GM10248 (cell line): ENCODE data around the gene GALE.
A peak's percentile ranks its signal among the peaks of the same experiment; 100 is the strongest.
"Not testable (repeated sequence)": the region's sequence is repeated elsewhere in the genome, so short reads cannot be mapped to it uniquely, and the experiment has no call there.

Source experiments
- CTCF ChIA-PET: fragments of 300-600 bp; sonication (Branson Sonifier 250); formaldehyde crosslinking; extraction: SDS; loops from one replicate; lab custom pipeline; 2021; ENCODE audit warnings: antibody characterized with exemption; lab: Yijun Ruan, JAX
- POLR2A ChIA-PET: fragments of 350-650 bp; sonication (Branson Sonifier 250); formaldehyde crosslinking; extraction: SDS; loops from one replicate; lab custom pipeline; 2020; ENCODE audit warnings: antibody characterized with exemption; lab: Yijun Ruan, JAX
- DNase-seq: peaks from one replicate; pipeline ENCODE4 v3.0.0; 2012; ENCODE audit errors: extremely low spot score
- TF ChIP-seq, protein P1 (sequence below): IDR thresholded peaks from 2 replicates; pipeline ENCODE4 v1.5.1; 2012; ENCODE audit warnings: mild to moderate bottlenecking, low read depth; ENCODE audit errors: extremely low read depth, missing control alignments, control extremely low read depth

GALE gene

DNA sequence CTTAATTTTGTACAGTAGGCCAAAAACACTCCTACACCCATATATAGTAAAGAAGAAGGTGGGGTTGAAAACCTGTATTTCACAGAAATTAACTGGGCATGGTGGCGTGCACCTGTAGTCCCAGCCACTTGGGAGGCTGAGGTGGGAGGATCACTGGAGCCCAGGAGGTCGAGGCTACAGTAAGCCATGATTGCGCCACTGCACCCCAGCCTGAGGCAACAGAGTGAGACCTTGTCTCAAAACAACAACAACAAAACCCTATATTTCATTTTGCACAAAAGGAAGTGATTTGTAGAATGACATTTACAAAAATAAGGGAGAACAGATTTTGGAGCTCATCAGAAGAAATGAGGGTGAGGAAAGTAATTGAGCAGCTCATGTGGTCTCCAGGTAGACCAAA, 11.9 kb downstream of the GALE start:
- CTCF ChIA-PET, result interaction anchor here (1.1 to 16.4 kb wide), 5 partner anchors 9 to 22 kb away, joined by 3 to 169 read pairs (median 5); partner anchors contain the start of gene PITHD1

DNA sequence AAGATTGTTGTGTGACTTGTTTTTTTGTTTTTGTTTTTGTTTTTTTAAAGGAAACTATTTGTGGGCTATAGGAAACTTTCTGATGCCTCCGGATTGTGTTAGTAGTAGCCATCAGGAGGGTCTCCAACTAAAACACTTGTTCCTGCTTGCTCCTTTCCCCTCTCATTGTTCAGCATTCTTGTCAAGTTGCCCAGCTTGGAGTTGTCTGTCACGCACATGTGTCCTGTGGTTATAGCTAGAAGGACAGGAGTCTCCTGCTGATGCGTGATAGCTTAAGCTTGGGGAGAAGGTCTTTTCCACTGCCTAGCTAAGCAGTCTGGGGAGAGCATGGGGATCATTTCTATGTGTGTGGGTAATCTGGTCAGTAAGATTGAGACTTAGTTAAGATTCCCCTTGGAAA, 12.9 kb downstream of the GALE start:
- TF ChIP-seq, protein P1, sequence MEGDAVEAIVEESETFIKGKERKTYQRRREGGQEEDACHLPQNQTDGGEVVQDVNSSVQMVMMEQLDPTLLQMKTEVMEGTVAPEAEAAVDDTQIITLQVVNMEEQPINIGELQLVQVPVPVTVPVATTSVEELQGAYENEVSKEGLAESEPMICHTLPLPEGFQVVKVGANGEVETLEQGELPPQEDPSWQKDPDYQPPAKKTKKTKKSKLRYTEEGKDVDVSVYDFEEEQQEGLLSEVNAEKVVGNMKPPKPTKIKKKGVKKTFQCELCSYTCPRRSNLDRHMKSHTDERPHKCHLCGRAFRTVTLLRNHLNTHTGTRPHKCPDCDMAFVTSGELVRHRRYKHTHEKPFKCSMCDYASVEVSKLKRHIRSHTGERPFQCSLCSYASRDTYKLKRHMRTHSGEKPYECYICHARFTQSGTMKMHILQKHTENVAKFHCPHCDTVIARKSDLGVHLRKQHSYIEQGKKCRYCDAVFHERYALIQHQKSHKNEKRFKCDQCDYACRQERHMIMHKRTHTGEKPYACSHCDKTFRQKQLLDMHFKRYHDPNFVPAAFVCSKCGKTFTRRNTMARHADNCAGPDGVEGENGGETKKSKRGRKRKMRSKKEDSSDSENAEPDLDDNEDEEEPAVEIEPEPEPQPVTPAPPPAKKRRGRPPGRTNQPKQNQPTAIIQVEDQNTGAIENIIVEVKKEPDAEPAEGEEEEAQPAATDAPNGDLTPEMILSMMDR, result no peak
- ChIA-PET POLR2A (no interaction called here), CTCF (interaction anchor here (1.0 to 16.4 kb wide), 7 partner anchors 10 to 129 kb away, joined by 3 to 169 read pairs (median 4); partner anchors contain the start of gene PITHD1)
- DNase-seq, result no peak

More for the DNA sequence above, 11.9 kb downstream of the GALE start:
- DNase-seq, result no peak
- POLR2A ChIA-PET, result interaction anchor here (0.6 kb wide), 1 partner anchor 182 kb away, joined by 3 read pairs; no protein-coding TSS in a partner anchor
- TF ChIP-seq, protein P1, result no peak

DNA sequence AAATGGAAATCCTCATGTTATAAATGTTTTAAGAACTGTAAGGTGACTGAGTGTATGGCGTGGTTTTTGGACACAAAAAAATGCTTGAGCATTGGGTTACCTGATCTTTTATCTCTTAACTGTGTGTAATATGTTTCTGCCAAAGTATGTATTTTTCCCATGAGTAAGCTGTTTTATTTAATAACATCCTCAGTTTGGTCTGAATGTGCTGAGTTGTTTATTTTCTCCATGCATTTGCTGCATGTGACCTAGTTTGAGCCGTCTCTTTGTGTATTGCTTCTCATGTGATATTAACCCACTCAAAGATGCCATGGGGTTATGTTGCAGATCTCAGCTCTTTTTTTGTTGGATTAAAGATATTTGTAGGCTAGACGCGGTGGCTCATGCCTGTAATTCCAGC, 15.7 kb downstream of the GALE start:
- no peak for DNase-seq
- CTCF ChIA-PET, result interaction anchor here (1.9 to 7.1 kb wide), 3 partner anchors 13 to 26 kb away, joined by 6 to 38 read pairs (median 9); partner anchors contain the start of gene GALE
- TF ChIP-seq, protein P1, result no peak
- POLR2A ChIA-PET, result no interaction called here

DNA sequence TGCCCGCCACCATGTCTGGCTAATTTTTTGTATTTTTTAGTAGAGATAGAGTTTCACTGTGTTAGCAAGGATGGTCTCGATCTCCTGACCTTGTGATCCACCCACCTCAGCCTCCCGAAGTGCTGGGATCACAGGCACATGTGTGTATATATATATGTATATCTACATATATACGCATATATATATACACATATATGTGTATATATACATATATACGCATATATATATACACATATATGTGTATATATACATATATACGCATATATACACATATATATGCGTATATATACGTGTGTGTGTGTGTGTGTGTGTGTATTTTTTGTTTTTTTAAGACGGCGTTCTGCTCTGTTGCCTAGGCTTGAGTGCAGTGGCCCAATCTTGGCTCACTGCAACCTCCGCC, 17.4 kb downstream of the GALE start:
- POLR2A ChIA-PET, DNase-seq: not testable (repeated sequence)
- CTCF ChIA-PET, result interaction anchor here (1.9 to 7.1 kb wide), 3 partner anchors 11 to 27 kb away, joined by 6 to 38 read pairs (median 9); partner anchors contain the start of gene GALE

DNA sequence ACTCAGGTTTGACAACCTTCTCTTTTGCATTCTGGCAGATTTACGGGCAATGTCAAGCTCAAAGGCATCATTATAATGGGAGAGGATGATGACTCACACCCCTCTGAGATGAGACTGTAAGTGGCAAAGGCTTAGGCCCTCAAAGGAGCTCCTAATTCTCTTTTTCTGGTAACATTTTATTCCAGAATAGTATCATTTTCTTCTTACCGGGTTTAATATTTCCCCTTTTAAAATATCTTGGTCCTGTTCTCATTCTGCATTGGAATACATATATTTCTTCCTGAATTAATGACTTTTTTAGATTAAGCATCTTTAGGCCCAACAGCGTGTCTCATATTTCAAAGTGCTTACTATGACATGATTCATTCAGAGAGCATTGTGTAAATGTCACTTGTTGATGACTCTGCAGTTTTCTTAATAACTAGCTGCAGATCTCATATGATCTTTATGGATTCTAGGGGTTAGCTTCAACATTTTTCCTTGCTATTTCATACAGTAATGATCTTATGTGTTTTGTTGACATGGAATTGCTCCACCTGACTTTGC, 20.7 kb downstream of the GALE start:
- ChIA-PET POLR2A (interaction anchor here (0.5 to 1.1 kb wide), 2 partner anchors 14 to 20 kb away, joined by 3 read pairs; partner anchors contain the start of gene GALE), CTCF (interaction anchor here (1.0 to 7.9 kb wide), 7 partner anchors 9 to 143 kb away, joined by 3 to 67 read pairs (median 6); partner anchors contain the start of gene LYPLA2)
- DNase-seq, result no peak
- TF ChIP-seq, protein P1, result no peak

DNA sequence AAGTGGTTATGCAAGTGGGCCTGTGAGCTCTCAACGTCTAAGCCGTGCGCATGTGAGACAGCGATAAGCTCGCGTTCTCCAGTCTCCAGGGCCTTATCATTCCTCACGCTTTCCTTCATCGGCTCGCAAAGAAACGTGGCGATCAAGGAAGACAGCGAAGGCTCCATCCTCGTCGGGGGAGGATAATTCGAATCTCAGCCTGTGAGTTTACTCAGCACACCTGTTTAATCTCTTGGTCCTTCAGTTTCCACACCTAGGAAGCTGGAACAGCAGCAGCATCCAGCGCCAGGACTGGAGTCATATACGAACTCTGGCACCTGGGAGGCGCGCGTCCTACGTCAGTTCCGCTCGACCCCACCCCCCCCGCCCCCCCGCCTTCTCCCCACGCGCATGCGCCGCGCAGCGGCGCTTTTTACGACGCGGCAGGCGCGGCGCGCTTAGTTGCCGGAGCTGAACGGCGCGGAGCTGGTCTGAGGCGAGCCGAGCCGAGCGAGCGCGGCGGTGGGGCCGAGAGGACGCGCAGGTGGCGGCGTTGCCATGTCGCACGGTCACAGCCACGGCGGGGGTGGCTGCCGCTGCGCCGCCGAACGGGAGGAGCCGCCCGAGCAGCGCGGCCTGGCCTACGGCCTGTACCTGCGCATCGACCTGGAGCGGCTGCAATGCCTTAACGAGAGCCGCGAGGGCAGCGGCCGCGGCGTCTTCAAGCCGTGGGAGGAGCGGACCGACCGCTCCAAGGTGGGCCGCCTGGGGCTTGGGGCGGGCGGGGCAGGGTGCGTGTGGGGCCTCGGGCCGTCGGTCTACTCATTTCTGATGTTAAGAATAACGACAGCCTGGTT, 22.4 kb downstream of the GALE start, which contains the start of gene PITHD1:
Gene PITHD1, plus strand, starts transcription at position 440 of the 836 bp plus-strand sequence. Its CDS starts 98 bp downstream, at position 538.
- TF ChIP-seq, protein P1, result peak; percentile 5
- ChIA-PET CTCF (interaction anchor here (0.8 to 7.9 kb wide), 6 partner anchors 10 to 250 kb away, joined by 3 to 67 read pairs (median 15); partner anchors contain the start of gene LYPLA2), POLR2A (interaction anchor here (0.6 to 1.1 kb wide), 8 partner anchors 10 to 1345 kb away, joined by 3 to 7 read pairs (median 4); partner anchors contain the start of genes ELOA, LYPLA2 and RPL11)
- DNase-seq, result peak; percentile 97
